Measurements from ENCODE around the gene KICS2.
"Not testable (repeated sequence)": the region's sequence is repeated elsewhere in the genome, so short reads cannot be mapped to it uniquely, and the experiment has no call there.

KICS2 gene

DNA sequence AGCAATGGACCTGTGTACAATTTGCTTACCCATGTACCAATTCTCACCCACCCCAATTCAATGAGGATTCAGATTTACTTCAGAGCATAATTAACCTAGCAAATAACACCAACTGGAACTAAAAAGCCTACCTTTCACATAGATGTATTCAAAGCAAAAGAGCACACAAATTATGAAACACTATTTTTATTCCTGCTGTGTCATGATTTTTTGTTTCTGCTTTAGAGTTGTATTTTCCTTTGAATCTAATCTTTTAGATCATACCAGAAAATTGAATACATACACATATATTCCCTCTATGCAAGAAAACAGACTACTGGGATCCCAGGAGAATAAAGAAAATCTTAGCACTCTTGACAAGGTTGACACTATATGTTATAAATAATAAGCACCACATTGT is 5.9 kb downstream of the KICS2 start:
- no peak for DNase-seq (ENCODE audit: low spot score)

- no peak for DNase-seq (ENCODE audit: low spot score)
Observed at GRCh38 chr12:64212119-64212746, 9.9 kb downstream of the KICS2 start.

DNA sequence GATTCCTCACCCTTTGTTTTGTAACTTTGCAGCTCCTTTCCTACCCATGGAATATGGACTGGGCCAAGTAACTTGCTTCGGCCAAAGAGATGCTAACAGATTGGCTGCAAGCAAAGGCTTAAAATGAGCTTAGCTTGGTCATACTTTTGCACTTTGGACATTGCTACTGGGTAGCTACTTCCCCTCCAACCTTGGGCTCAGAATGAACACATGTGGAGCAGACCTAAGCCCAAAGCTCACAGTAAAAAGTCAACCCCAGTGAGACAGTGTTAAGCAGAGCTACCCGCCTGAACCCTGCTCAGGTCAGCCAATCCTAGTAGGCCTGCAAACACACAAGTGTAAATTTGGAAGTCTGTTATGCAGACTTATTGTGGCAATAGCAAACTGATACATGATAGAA is 14.6 kb downstream of the KICS2 start:
- no peak for DNase-seq (ENCODE audit: low spot score)

DNA sequence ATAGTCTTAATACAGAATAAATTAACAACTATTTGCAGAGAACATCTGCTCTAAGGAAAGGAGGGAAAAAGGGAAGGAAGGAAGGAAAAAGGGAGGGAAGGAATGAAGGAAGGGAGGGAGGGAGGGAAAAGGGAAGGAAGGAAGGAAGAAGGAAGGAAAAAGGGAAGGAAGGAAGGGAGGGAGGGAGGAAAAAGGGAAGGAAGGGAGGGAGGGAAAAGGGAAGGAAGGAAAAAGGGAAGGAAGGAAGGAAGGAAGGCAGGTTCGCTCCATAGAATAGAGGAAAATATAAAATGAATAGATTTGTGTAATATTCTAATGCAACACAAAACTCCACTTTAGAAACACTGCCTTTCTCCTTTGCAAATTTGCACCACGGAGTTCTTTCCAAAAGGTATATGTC is 16.6 kb downstream of the KICS2 start:
- DNase-seq (ENCODE audit: low spot score), result no peak

DNA sequence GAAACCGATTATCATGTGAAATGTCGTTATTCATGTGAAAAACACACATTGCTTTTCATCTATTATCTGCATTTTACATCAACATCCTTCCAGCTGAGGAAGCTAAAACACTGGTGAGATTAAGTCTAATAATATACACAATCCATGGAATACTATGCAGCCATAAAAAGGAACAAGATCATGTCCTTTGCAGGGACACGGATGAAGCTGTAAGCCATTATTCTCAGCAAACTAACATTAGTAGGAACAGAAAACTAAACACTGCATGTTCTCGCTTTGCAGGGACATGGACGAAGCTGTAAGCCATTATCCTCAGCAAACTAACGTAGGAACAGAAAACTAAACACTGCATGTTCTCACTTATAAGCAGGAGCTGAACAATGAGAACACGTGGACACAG is 18.3 kb downstream of the KICS2 start:
- DNase-seq (ENCODE audit: low spot score), result no peak

DNA sequence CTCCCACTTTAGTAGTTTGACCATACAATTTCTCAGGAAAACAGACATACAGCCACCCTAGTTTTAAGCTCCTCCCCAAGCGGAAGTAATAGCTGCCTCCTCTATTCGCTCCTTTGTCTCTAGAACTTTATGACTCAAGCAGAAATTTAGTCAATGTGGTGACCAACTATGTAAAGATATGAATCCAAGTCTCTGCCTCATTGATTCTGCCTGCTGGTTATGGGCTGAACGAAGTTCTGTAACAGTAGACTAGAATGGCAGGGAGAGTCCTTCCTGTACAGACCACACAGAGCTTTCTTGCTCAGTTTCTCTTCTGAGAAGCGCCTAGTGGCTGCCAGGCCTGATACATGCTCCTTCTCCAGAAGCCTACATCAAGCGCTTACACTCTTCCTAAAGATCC is 19.1 kb downstream of the KICS2 start:
- no peak for DNase-seq (ENCODE audit: low spot score)

GRCh38 chr12:64195841-64196240 is 26.3 kb downstream of the KICS2 start:
- DNase-seq (ENCODE audit: low spot score), result not testable (repeated sequence)

- DNase-seq (ENCODE audit: low spot score), result no peak
Observed at GRCh38 chr12:64194333-64195149, 27.6 kb downstream of the KICS2 start.

GRCh38 chr12:64193931-64194330 is 28.2 kb downstream of the KICS2 start:
- DNase-seq (ENCODE audit: low spot score), result no peak

- no peak for DNase-seq (ENCODE audit: low spot score)
Observed at GRCh38 chr12:64192644-64193444, 29.3 kb downstream of the KICS2 start.

DNA sequence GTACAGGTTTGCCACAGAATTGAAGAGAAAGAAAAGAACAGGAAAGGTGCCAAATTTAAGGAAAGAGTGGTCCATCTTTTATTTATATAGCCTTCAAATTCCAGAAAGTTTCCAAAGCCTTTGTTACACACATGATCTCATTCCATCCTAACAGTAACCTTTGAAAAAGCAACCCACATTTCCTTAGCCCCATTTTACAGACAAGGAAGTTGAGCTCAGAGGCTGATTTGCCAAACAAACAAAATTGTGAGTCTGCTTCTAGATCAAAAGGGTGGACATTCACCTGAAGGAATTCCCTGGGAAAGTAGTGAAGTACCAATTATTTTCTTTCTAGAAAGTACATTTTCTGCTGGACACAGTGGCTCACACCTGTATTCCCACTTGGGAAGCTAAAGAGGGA is 32.0 kb downstream of the KICS2 start:
- DNase-seq (ENCODE audit: low spot score), result no peak

GRCh38 chr12:64189530-64189929 is 32.6 kb downstream of the KICS2 start:
- no peak for DNase-seq (ENCODE audit: low spot score)

DNA sequence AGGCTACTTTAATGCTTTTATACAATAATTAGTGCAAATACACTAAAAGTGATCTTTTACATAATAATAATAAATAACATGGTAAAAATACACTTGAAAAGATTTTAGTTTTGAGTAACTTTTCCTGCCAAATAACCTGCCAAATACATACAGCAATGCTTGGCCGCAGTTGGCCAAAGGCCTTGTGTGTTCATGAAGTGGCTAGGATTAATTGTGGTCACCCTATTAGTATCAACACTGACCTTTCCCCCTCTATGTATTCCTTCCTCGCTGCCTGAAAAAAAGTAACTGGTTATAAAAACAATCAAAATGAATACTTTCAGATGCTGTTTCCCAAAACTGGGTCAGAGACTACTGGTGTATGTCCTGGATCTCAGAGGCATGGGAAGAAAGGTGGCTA is 34.3 kb downstream of the KICS2 start:
- no peak for DNase-seq (ENCODE audit: low spot score)

GRCh38 chr12:64187370-64187769 is 34.7 kb downstream of the KICS2 start:
- no peak for DNase-seq (ENCODE audit: low spot score)

DNA sequence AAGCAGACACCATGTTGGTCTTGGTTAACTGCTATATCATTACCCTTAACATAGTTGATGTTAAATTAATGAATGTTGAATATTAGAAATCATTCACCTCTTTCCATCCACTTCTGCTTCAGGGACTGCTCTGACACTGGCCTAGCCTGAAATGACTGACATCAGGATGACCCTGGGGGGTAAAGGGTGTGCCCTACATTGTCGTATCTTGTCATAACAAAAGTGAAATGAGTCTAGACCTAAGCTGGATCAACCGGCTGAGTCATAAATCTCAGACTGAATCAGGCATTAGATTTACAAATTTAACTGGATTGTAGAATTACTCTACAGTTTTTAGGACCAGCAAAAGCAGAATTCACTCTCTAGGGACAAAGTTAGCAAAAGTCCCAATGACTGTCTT is 35.3 kb downstream of the KICS2 start:
- DNase-seq (ENCODE audit: low spot score), result no peak

- DNase-seq (ENCODE audit: low spot score), result no peak
Observed at GRCh38 chr12:64184216-64184615, 37.9 kb downstream of the KICS2 start.

GRCh38 chr12:64181430-64182291 is 40.4 kb downstream of the KICS2 start:
- DNase-seq (ENCODE audit: low spot score), result peak; percentile 90

DNA sequence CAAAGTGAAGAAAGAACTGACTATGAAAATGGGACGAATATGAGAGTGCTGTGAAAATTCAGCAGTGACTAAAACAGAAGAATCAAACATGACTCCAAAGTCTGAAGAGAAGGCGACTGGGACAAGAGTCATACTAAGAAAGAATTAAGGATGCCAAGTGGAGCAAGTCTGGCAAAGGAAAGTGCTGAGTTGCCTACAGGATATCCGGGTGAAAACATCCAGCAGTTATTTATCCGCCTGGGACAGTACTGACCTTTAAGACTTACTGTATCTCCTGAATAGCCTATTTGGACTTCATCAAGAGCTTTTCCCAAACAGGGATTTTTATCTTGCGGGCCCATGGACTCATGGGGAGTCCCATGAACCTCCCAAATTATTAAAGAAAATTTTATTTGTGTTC is 41.1 kb downstream of the KICS2 start:
- DNase-seq (ENCODE audit: low spot score), result no peak

DNA sequence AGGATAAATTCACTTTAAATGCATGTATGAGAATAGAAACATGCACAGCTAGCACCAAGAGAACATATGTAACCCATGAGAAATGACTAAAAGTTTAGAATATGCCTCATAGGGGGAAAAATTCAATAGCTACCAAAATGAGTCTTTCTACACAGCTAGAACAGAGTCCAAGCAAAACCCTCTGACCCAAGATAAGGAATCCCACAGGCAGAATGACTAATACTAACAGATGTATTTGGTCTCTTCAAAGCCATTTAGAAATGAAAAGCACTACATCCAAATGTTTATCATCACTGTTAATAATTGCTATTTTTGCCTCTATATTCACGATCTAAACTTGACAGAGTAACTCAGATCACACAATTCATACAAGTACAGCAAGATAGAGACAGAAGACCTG is 44.0 kb downstream of the KICS2 start:
- no peak for DNase-seq (ENCODE audit: low spot score)

DNA sequence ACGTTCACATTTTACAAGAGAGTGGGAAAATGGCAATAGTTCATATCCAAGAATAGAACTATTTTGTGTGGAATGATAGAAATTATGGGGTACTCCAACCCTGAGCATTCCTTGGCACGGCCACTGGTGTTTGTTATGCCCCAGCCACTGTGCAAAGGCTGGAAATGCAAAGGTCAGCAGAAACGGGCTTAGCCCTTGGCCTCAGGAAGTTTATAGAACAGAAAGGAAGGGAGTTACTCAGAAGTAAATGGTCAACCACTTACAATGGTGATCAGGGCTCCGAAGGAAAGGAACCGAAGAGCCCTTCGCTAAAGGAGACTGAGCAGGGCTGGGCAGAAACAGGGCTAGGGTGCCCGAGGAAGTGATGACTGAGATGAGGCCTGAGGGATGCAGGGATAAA is 45.1 kb downstream of the KICS2 start:
- DNase-seq (ENCODE audit: low spot score), result no peak

DNA sequence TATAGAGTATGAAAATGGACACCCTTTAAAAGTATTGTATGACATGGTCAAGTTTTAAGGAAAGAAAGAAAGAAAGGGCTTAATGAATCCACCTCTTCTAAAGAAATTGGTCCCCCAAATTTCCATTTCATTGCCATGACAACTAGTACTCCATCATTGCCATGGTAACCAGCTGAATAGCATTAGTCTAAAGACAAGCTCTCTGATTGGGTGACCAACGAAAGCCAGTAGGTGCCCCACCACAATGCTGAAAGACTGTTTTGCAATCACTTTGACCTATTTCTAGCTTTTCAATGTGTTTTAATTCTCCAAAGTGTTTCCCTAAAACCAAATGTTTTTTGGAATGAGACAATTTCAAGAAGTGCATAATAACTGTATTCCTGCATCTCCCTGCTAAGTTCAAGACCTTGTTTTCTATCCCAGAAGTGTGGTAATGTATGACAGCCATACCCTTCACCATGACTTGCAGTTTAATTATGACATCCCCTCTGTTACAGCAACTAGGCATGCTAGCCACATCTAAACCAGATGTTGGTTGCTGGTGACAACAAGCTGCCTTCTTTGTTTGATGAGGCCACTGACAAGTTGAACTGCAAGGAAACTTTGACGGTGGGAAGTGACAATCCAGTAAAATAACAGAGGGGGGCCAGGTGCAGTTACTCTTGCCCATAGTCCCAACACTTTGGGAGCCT is 46.7 kb downstream of the KICS2 start:
- DNase-seq (ENCODE audit: low spot score), result no peak
